ENCODE data around the gene NFILZ.

- no peak for TF ChIP-seq EZH2 (IDR thresholded peaks at IDR 0.05)
- TF ChIP-seq POLR2AphosphoS5 (IDR thresholded peaks at IDR 0.05; ENCODE audit: borderline replicate concordance, low read depth, low read length) = no peak
These were observed 36.5 kb downstream of the NFILZ start for GRCh38 chr19:8666814-8667405.
